Cardiac ventricle fibroblast (primary cell): ENCODE data around the gene TMEM205. TPM values are rescaled to one million over a fixed set of nuclear protein-coding genes. Genes with fewer than 3 reads are reported as not detected.

ENCODE experiments used
- total RNA-seq: library from RNA; depleted of rRNA; stranded (reverse); fragments of >200 nt; gene quantifications from 2 replicates; pipeline ENCODE4 v1.2.3, GENCODE V29; 2015

TMEM205 gene
- total RNA-seq = 120 and 164 TPM in 2 replicates

GRCh38 chr19:11346104-11346940 lies at the start of gene TMEM205, which contains the start of gene CCDC159:
Gene TMEM205 (minus strand): TSS chr19:11346268. CDS start chr19:11345619, 649 bp downstream.
Gene CCDC159 (plus strand): TSS chr19:11346519. CDS start chr19:11346607, 88 bp downstream.

GRCh38 chr19:11374433-11375142 lies 28.5 kb upstream of the TMEM205 start, which contains the start of gene SWSAP1:
Gene SWSAP1 (plus strand): TSS chr19:11374666. CDS start chr19:11374681, 15 bp downstream.

GRCh38 chr19:11355160-11356073 lies 9.3 kb upstream of the TMEM205 start, which contains the start of gene PLPPR2:
Gene PLPPR2 (plus strand): TSS chr19:11355432. CDS start chr19:11357674, 2,242 bp downstream.

DNA sequence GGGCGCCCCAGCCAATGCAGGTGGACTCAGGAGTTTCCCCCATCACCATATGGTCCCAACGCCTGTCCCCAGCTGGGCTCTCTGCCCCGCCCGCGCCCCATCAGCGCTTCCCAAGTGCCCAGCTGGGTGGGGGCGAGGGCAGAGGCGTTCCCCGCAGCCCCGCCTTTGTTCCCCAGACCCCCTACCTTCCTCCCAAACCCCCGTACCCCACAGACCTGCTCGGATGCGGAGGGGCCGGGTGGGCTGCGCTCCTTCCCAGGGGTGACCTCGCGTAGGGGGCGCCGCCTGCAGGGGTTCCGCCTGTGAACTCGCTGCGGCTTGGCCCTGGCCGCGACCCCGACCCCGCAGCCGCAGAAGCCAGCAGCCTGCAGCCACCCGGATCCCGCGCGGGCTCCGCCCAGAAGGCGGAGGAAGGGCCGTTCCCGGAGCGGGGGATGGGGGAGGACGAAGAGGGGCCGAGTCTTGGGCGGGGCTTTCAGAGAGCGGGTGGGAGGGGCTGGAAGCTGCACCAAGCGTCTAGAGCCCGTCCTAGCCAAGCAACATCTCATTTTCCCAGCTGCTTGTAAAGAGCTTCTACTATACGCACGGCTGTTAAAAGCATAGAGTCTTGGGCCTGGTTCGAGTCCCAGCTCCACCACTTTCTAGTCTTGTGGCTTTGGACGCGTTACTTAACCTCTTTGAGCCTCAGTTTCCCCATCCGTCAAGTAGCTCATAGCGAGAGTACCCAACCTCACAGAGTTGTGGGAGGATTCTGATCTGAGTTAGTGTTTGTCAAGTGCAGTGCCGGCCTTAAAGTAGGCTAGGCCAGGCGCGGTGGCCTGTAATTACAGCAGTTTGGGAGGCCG lies 6.6 kb downstream of the TMEM205 start, which contains the start of gene RAB3D:
Gene RAB3D, minus strand, starts transcription at position 404 of the 845 bp plus-strand sequence. CDS start 2,258 bp downstream, outside the sequence.

DNA sequence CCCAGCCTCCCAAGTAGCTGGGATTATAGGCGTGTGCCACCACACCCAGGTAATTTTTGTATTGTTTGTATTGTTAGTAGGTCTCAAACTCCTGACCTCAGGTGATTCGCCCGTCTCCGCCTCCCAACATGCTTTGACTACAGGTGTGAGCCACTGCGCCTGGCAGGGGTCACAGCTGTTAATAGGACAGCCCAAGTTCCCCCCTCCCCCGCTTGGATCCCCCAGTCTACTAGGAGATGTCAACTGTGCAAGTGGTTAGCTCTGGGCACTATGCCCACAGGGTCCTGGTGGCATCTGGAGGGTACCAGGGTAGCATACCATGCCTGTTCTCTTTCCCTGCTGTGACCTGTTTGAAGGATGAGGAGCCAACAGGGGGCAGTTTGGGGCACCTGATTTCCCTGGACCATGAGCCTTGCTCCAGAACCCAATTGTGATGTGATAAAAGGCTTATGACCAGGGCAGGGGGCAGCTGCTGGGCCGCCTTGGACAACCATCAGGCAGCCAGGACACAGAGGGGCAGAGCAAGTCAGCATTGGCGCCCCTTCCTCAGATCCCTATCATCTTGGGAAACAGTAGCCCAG lies 50.3 kb downstream of the TMEM205 start, which contains the start of gene TSPAN16:
Gene TSPAN16, plus strand, starts transcription at position 496 of the 581 bp plus-strand sequence. CDS start 138 bp downstream, outside the sequence.

Other genes with a start within 250 kb of the TMEM205 start
- gene SPC24, start 190.5 kb downstream of the TMEM205 start, total RNA-seq = 9.0 and 14.4 TPM in 2 replicates
- gene KANK2, start 148.7 kb downstream of the TMEM205 start, total RNA-seq = 538 and 563 TPM in 2 replicates
- gene ANGPTL8, start 106.6 kb downstream of the TMEM205 start, total RNA-seq = not detected in 2 replicates
- gene DOCK6, start 83.7 kb downstream of the TMEM205 start, total RNA-seq = 24.7 and 29.5 TPM in 2 replicates
- not detected in 2 replicates for gene TSPAN16, start 50.1 kb downstream of the TMEM205 start, total RNA-seq
- 8.3 and 12.2 TPM in 2 replicates for gene RAB3D, start 6.6 kb downstream of the TMEM205 start, total RNA-seq
- gene CCDC159, start 251 bp upstream of the TMEM205 start, total RNA-seq = 5.0 and 12.2 TPM in 2 replicates
- 39.9 and 51.1 TPM in 2 replicates for gene PLPPR2, start 9.2 kb upstream of the TMEM205 start, total RNA-seq
- gene SWSAP1, start 28.4 kb upstream of the TMEM205 start, total RNA-seq = 1.2 and 1.6 TPM in 2 replicates
- 1.9 and 3.4 TPM in 2 replicates for gene EPOR, start 38.0 kb upstream of the TMEM205 start, total RNA-seq
- 1.7 and 3.4 TPM in 2 replicates for gene RGL3, start 73.0 kb upstream of the TMEM205 start, total RNA-seq
- 0.59 TPM in 1 of 2 replicates, not detected in the other for gene ODAD3, start 88.9 kb upstream of the TMEM205 start, total RNA-seq
- gene PRKCSH, start 89.4 kb upstream of the TMEM205 start, total RNA-seq = 238 and 254 TPM in 2 replicates
- not detected in 2 replicates for gene ELAVL3, start 134.8 kb upstream of the TMEM205 start, total RNA-seq
- 2.3 and 2.4 TPM in 2 replicates for gene ZNF653, start 159.6 kb upstream of the TMEM205 start, total RNA-seq
- 51.1 and 52.2 TPM in 2 replicates for gene ECSIT, start 182.9 kb upstream of the TMEM205 start, total RNA-seq
- 0.50 and 3.0 TPM in 2 replicates for gene CNN1, start 192.6 kb upstream of the TMEM205 start, total RNA-seq
- gene ELOF1, start 213.0 kb upstream of the TMEM205 start, total RNA-seq = 42.1 and 45.2 TPM in 2 replicates
- not detected in 2 replicates for gene ACP5, start 231.4 kb upstream of the TMEM205 start, total RNA-seq